ENCODE results near the gene TRAP1. TPM values are rescaled to one million over a fixed set of nuclear protein-coding genes. Genes with fewer than 3 reads are reported as not detected.

TRAP1 gene
- total RNA-seq, 2 experiments from 2014 or later, result 343 to 379 TPM

GRCh38 chr16:3696425-3697218 is 20.7 kb downstream of the TRAP1 start:
- Mint-ChIP-seq H3K9me3 (no peaks in the 10 kb centered on the region), H3K4me3 (no peak overlapping the region), H3K27ac (no peak overlapping the region), H3K4me1 (ENCODE audit: low read depth) (peaks cover 20% of the 10 kb centered on the region), H3K27me3 (no peaks in the 10 kb centered on the region), H3K36me3 (ENCODE audit: low read depth) (peaks cover 23% of the 10 kb centered on the region)
- POLR2A ChIA-PET, result interaction anchor here (0.6 to 1.6 kb wide), 5 partner anchors 10 to 1166 kb away, joined by 3 to 4 read pairs (median 3); partner anchors contain the start of gene TRAP1
- no peak for TF ChIP-seq CTCF (IDR thresholded peaks at IDR 0.05)
- CTCF ChIA-PET, result no interaction called here
- intact Hi-C loops (cut with micrococcal nuclease), result loop anchor here (10.0 kb wide), 1 partner anchor 178 kb away; no protein-coding TSS in a partner anchor
- DNase-seq (no peak), ATAC-seq (no peak)

GRCh38 chr16:3695610-3696369 is 21.5 kb downstream of the TRAP1 start:
- Mint-ChIP-seq H3K9me3 (no peaks in the 10 kb centered on the region), H3K4me3 (no peak overlapping the region), H3K36me3 (ENCODE audit: low read depth) (peaks cover 21% of the 10 kb centered on the region), H3K27me3 (no peaks in the 10 kb centered on the region), H3K4me1 (ENCODE audit: low read depth) (peaks cover 25% of the 10 kb centered on the region), H3K27ac (no peak overlapping the region)
- intact Hi-C loops (cut with micrococcal nuclease), result loop anchor here (10.0 kb wide), 1 partner anchor 179 kb away; no protein-coding TSS in a partner anchor
- POLR2A ChIA-PET, result interaction anchor here (0.6 to 1.6 kb wide), 4 partner anchors 9 to 167 kb away, joined by 3 to 4 read pairs (median 3); partner anchors contain the start of gene TRAP1
- no peak for ATAC-seq
- no peak for DNase-seq
- TF ChIP-seq CTCF (IDR thresholded peaks at IDR 0.05), result no peak
- CTCF ChIA-PET, result no interaction called here

GRCh38 chr16:3694051-3694450 is 23.3 kb downstream of the TRAP1 start:
- TF ChIP-seq CTCF (IDR thresholded peaks at IDR 0.05), result no peak
- peaks cover 26% of the 10 kb centered on the region for H3K36me3 Mint-ChIP-seq (ENCODE audit: low read depth)
- CTCF ChIA-PET, result interaction anchor here (0.7 kb wide), 1 partner anchor 643 kb away, joined by 3 read pairs; no protein-coding TSS in a partner anchor
- ATAC-seq (no peak), DNase-seq (no peak)
- H3K27me3 Mint-ChIP-seq, result no peaks in the 10 kb centered on the region
- H3K27ac Mint-ChIP-seq, result no peak overlapping the region
- intact Hi-C loops (cut with micrococcal nuclease), result loop anchor here (10.0 kb wide), 1 partner anchor 181 kb away; no protein-coding TSS in a partner anchor
- H3K4me1 Mint-ChIP-seq (ENCODE audit: low read depth), result peaks cover 24% of the 10 kb centered on the region
- no peak overlapping the region for H3K4me3 Mint-ChIP-seq
- H3K9me3 Mint-ChIP-seq, result no peaks in the 10 kb centered on the region
- POLR2A ChIA-PET, result no interaction called here

- DNase-seq (no peak), ATAC-seq (no peak)
- Mint-ChIP-seq H3K4me1 (ENCODE audit: low read depth) (peaks cover 20% of the 10 kb centered on the region), H3K27me3 (no peaks in the 10 kb centered on the region), H3K4me3 (no peak overlapping the region), H3K36me3 (ENCODE audit: low read depth) (peaks cover 44% of the 10 kb centered on the region), H3K27ac (no peak overlapping the region), H3K9me3 (no peaks in the 10 kb centered on the region)
- POLR2A ChIA-PET, result interaction anchor here (0.7 to 1.6 kb wide), 4 partner anchors 10 to 189 kb away, joined by 3 to 6 read pairs (median 4); partner anchors contain the start of genes CREBBP and TRAP1
- intact Hi-C loops (cut with micrococcal nuclease), result loop anchor here (10.0 kb wide), 1 partner anchor 183 kb away; no protein-coding TSS in a partner anchor
- CTCF ChIA-PET, result interaction anchor here (0.6 to 2.0 kb wide), 6 partner anchors 9 to 187 kb away, joined by 3 to 18 read pairs (median 8); no protein-coding TSS in a partner anchor
- TF ChIP-seq CTCF (IDR thresholded peaks at IDR 0.05), result no peak
Observed at GRCh38 chr16:3691761-3692160, 25.6 kb downstream of the TRAP1 start.
